Cardiac ventricle fibroblast (primary cell): Measurements from ENCODE around the gene NLRP5. TPM values are rescaled to one million over a fixed set of nuclear protein-coding genes. Genes with fewer than 3 reads are reported as not detected.

Experiments used
- total RNA-seq: library from RNA; depleted of rRNA; stranded (reverse); fragments of >200 nt; gene quantifications from 2 replicates; pipeline ENCODE4 v1.2.3, GENCODE V29; 2015

The NLRP5 gene
- not detected in 2 replicates for total RNA-seq

DNA sequence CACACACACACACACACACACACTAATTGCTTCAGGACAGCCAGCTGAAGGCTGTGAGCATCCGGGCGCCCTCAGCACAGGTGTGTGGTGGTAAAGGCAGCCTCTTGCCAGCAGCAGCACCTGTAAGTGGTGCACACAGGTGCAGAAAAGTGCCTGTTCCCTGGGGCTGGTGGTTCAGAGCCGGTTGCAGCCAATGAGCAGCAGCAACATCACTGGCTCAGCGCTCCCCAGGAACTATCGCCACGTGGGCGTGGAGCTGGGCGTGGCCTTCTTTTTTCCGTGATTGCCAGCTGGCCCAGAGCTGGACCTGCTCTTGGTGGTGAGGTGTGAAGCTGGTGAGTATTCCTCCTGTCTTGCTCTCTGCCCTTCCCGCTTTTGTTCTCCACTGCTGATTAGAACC is at the start of gene NLRP5:
Gene NLRP5, plus strand, starts transcription at position 289 of the 400 bp plus-strand sequence.

DNA sequence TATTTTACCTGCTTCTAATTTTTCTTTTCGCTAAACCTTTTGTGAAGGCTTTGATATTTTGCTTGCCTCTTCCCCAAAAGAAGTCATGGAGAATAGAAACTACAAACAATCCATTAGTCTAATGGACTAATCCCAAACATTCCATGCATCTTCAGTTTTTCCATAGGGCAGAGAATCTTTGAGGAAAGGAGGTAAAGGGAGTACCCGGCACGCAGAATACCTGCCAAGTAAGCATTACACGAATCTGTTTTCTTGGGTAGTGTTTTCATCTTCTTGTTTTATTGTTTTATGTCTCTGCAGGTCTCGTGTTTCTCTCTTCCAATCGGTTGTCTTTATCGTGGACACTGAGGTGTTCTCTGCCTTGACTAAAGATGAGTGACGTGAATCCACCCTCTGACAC is 39.0 kb upstream of the NLRP5 start, which contains the start of gene NLRP8:
Gene NLRP8, plus strand, starts transcription at position 301 of the 400 bp plus-strand sequence.

Other genes with a start within 250 kb of the NLRP5 start
- gene NLRP9, start 248.4 kb upstream of the NLRP5 start, total RNA-seq = not detected in 2 replicates
- gene RFPL4A, start 227.7 kb upstream of the NLRP5 start, total RNA-seq = not detected in 2 replicates
- not detected in 2 replicates for gene RFPL4AL1, start 217.7 kb upstream of the NLRP5 start, total RNA-seq
- gene NLRP11, start 154.8 kb upstream of the NLRP5 start, total RNA-seq = 0.06 TPM in 1 of 2 replicates, not detected in the other
- not detected in 2 replicates for gene NLRP4, start 150.2 kb upstream of the NLRP5 start, total RNA-seq
- gene NLRP13, start 54.4 kb upstream of the NLRP5 start, total RNA-seq = not detected in 2 replicates
- not detected in 2 replicates for gene NLRP8, start 38.9 kb upstream of the NLRP5 start, total RNA-seq
- gene ZNF787, start 134.5 kb downstream of the NLRP5 start, total RNA-seq = 12.6 and 15.0 TPM in 2 replicates
- gene ZNF444, start 154.5 kb downstream of the NLRP5 start, total RNA-seq = 19.9 and 28.7 TPM in 2 replicates
- not detected in 2 replicates for gene GALP, start 189.2 kb downstream of the NLRP5 start, total RNA-seq
- gene ZSCAN5B, start 211.0 kb downstream of the NLRP5 start, total RNA-seq = not detected in 2 replicates
- not detected in 2 replicates for gene ZSCAN5C, start 215.5 kb downstream of the NLRP5 start, total RNA-seq